HCT116 (cell line): ENCODE data around the gene CDH11.

ENCODE experiments used
- CEBPB ChIP-seq: IDR thresholded peaks from 2 replicates; pipeline ENCODE4 v1.6.1; 2012; ENCODE audit warnings: low read depth
- CTCF ChIP-seq, 3 experiments: fragments of 200-600 bp in 1 of 3; sonication (generic) in 1 of 3; IDR thresholded peaks in 2 of 3; conservative IDR thresholded peaks in 1 of 3; 2 replicates each; pipeline ENCODE4 v1.5.1; 2012 to 2017; ENCODE audit warnings: low read depth in 2 of 3, low read length in 2 of 3, antibody characterized with exemption in 1 of 3, borderline replicate concordance in 1 of 3, control low read depth in 1 of 3, mild to moderate bottlenecking in 1 of 3, mixed read lengths in 1 of 3, mixed run types in 1 of 3, moderate library complexity in 1 of 3; ENCODE audit not compliant: insufficient read depth in 1 of 3
- EGR1 ChIP-seq: IDR thresholded peaks from 2 replicates; pipeline ENCODE4 v1.6.1; 2012; ENCODE audit warnings: low read depth
- EZH2 ChIP-seq: fragments of 200-600 bp; sonication (generic); IDR thresholded peaks from 2 replicates; pipeline ENCODE4 v1.6.1; 2017; ENCODE audit warnings: antibody characterized with exemption, mixed run types
- EZH2phosphoT487 ChIP-seq: fragments of 200-600 bp; IDR thresholded peaks from 2 replicates; pipeline ENCODE4 v1.6.1; 2018; ENCODE audit warnings: antibody characterized with exemption, borderline replicate concordance
- POLR2A ChIP-seq: IDR thresholded peaks from 2 replicates; pipeline ENCODE4 v1.7.0; 2011; ENCODE audit warnings: borderline replicate concordance; ENCODE audit not compliant: insufficient read depth, insufficient read length; ENCODE audit errors: extremely low read depth
- REST ChIP-seq: IDR thresholded peaks from 2 replicates; pipeline ENCODE4 v1.6.1; 2012; ENCODE audit warnings: low read depth
- YY1 ChIP-seq: IDR thresholded peaks from 2 replicates; pipeline ENCODE4 v1.6.1; 2011; ENCODE audit warnings: low read length, low read depth, moderate library complexity, mild to moderate bottlenecking; ENCODE audit not compliant: insufficient replicate concordance; ENCODE audit errors: extremely low read depth
- TF ChIP-seq, protein P1 (sequence below): IDR thresholded peaks from 2 replicates; pipeline ENCODE4 v1.6.1; 2012

- TF ChIP-seq CTCF (IDR thresholded peaks at IDR 0.05 in 2 of 3, conservative IDR thresholded peaks at IDR 0.05 in 1 of 3; ENCODE audit: borderline replicate concordance in 1 of 3, insufficient read depth in 1 of 3, low read depth in 2 of 3, low read length in 2 of 3): no peak
- TF ChIP-seq EGR1: no peak
- no peak for TF ChIP-seq REST
- TF ChIP-seq YY1: no peak
- TF ChIP-seq EZH2: no peak
- TF ChIP-seq, protein P1, sequence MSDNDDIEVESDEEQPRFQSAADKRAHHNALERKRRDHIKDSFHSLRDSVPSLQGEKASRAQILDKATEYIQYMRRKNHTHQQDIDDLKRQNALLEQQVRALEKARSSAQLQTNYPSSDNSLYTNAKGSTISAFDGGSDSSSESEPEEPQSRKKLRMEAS: no peak
- no peak for TF ChIP-seq EZH2phosphoT487
- TF ChIP-seq POLR2A: no peak
- no peak for TF ChIP-seq CEBPB
Measured at GRCh38 chr16:65124596-65124995, 2.7 kb upstream of the CDH11 start.
